K562 (cell line): ENCODE measurements around the gene NUMB.
"Not testable (repeated sequence)": the region's sequence is repeated elsewhere in the genome, so short reads cannot be mapped to it uniquely, and the experiment has no call there.

Experiments
- EP300 ChIP-seq: IDR thresholded peaks from 2 replicates; pipeline ENCODE4 v1.6.1; 2012; ENCODE audit warnings: low read length, improper control_type of control experiment
- ESRRB ChIP-seq: fragments of 250-450 bp; sonication (Bioruptor Pico); IDR thresholded peaks from 2 replicates; pipeline ENCODE4 v1.5.0; 2020; ENCODE audit warnings: mild to moderate bottlenecking, moderate library complexity, borderline replicate concordance
- FOS ChIP-seq: IDR thresholded peaks from 3 replicates; pipeline ENCODE4 v1.6.1; 2011; ENCODE audit not compliant: insufficient read length; ENCODE audit errors: extremely low read depth
- FOSL1 ChIP-seq: fragments of 200-800 bp; sonication (Bioruptor generic); conservative IDR thresholded peaks from 2 replicates; pipeline ENCODE4 v1.6.1; 2016; ENCODE audit warnings: missing genetic modification characterization, missing compliant biosample characterization
- GABPA ChIP-seq: fragments of 200-800 bp; sonication (Bioruptor generic); conservative IDR thresholded peaks from 2 replicates; pipeline ENCODE4 v1.6.1; 2016; ENCODE audit warnings: low read depth, missing genetic modification characterization, missing compliant biosample characterization
- HDAC2 ChIP-seq: fragments of 450-650 bp; IDR thresholded peaks from 2 replicates; pipeline ENCODE4 v1.6.1; 2016; ENCODE audit warnings: mild to moderate bottlenecking
- POLR2A ChIP-seq: fragments of 450-650 bp; conservative IDR thresholded peaks from 2 replicates; pipeline ENCODE4 v1.6.1; 2016
- SIX5 ChIP-seq, 2 experiments: IDR thresholded peaks; 2 replicates each; pipeline ENCODE4 v1.6.1; 2011; ENCODE audit warnings: low read length in 2 of 2, borderline replicate concordance in 1 of 2, low read depth in 1 of 2, mild to moderate bottlenecking in 1 of 2, moderate library complexity in 1 of 2; ENCODE audit not compliant: insufficient read depth in 1 of 2
- SRSF7 ChIP-seq: fragments of 200-400 bp; formaldehyde crosslinking; optimal IDR thresholded peaks from 2 replicates; pipeline ENCODE3; 2017; ENCODE audit warnings: mild to moderate bottlenecking, low read depth, low read length
- STAT5B ChIP-seq: fragments of 250-450 bp; sonication (Bioruptor Pico); IDR thresholded peaks from 2 replicates; pipeline ENCODE4 v1.8.0; 2021; ENCODE audit warnings: mild to moderate bottlenecking, inconsistent platforms
- TF ChIP-seq, protein P1 (sequence below), 3 experiments: IDR thresholded peaks in 2 of 3; conservative IDR thresholded peaks in 1 of 3; 2 replicates each; pipeline ENCODE4 v1.5.1; 2011 to 2012; ENCODE audit warnings: low read length in 3 of 3, mild to moderate bottlenecking in 3 of 3, control low read depth in 2 of 3, improper control_type of control experiment in 1 of 3, inconsistent platforms in 1 of 3, low read depth in 1 of 3, mixed read lengths in 1 of 3, moderate library complexity in 1 of 3; ENCODE audit not compliant: insufficient read depth in 2 of 3
- TF ChIP-seq, protein P2 (sequence below): fragments of 450-650 bp; formaldehyde crosslinking; conservative IDR thresholded peaks from 2 replicates; pipeline ENCODE4 v1.4.0; 2022; ENCODE audit warnings: mild to moderate bottlenecking, missing genetic modification characterization
- TF ChIP-seq, protein P3 (sequence below): fragments of 200-600 bp; sonication (generic); IDR thresholded peaks from one replicate; pipeline ENCODE4 v1.6.1; 2012; ENCODE audit warnings: mild to moderate bottlenecking, low read depth, low read length, inconsistent platforms

DNA sequence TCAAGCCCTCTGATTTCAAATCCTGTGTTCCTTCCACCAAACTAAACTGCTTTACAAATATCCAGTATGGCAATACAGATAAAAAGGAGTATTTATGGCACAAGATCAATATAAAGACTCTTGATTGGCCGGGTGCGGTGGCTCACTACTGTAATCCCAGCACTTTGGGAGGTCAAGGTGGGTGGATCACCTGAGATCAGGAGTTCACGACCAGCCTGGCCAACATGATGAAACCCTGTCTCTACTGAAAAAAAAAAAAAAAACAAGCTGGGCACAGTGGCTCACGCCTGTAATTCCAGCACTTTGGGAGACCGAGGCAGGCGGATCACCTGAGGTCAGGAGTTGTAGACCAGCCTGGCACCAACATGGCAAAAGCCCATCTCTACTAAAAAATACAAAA is 35.3 kb downstream of the NUMB start:
- not testable (repeated sequence) for TF ChIP-seq FOSL1 (tag); FOS; POLR2A; STAT5B (CRISPR knock-in tag); EP300; SIX5 (IDR thresholded peaks at IDR 0.05; ENCODE audit: borderline replicate concordance in 1 of 2, insufficient read depth in 1 of 2, low read depth in 1 of 2, low read length in 2 of 2); SRSF7; GABPA; HDAC2; ESRRB (CRISPR knock-in tag)
- TF ChIP-seq, protein P1, sequence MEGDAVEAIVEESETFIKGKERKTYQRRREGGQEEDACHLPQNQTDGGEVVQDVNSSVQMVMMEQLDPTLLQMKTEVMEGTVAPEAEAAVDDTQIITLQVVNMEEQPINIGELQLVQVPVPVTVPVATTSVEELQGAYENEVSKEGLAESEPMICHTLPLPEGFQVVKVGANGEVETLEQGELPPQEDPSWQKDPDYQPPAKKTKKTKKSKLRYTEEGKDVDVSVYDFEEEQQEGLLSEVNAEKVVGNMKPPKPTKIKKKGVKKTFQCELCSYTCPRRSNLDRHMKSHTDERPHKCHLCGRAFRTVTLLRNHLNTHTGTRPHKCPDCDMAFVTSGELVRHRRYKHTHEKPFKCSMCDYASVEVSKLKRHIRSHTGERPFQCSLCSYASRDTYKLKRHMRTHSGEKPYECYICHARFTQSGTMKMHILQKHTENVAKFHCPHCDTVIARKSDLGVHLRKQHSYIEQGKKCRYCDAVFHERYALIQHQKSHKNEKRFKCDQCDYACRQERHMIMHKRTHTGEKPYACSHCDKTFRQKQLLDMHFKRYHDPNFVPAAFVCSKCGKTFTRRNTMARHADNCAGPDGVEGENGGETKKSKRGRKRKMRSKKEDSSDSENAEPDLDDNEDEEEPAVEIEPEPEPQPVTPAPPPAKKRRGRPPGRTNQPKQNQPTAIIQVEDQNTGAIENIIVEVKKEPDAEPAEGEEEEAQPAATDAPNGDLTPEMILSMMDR (IDR thresholded peaks at IDR 0.05 in 2 of 3, conservative IDR thresholded peaks at IDR 0.05 in 1 of 3; ENCODE audit: insufficient read depth in 2 of 3, low read depth in 1 of 3, low read length in 3 of 3), result not testable (repeated sequence)
- TF ChIP-seq, protein P2, sequence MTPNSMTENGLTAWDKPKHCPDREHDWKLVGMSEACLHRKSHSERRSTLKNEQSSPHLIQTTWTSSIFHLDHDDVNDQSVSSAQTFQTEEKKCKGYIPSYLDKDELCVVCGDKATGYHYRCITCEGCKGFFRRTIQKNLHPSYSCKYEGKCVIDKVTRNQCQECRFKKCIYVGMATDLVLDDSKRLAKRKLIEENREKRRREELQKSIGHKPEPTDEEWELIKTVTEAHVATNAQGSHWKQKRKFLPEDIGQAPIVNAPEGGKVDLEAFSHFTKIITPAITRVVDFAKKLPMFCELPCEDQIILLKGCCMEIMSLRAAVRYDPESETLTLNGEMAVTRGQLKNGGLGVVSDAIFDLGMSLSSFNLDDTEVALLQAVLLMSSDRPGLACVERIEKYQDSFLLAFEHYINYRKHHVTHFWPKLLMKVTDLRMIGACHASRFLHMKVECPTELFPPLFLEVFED (CRISPR knock-in tag), result not testable (repeated sequence)
- TF ChIP-seq, protein P3, sequence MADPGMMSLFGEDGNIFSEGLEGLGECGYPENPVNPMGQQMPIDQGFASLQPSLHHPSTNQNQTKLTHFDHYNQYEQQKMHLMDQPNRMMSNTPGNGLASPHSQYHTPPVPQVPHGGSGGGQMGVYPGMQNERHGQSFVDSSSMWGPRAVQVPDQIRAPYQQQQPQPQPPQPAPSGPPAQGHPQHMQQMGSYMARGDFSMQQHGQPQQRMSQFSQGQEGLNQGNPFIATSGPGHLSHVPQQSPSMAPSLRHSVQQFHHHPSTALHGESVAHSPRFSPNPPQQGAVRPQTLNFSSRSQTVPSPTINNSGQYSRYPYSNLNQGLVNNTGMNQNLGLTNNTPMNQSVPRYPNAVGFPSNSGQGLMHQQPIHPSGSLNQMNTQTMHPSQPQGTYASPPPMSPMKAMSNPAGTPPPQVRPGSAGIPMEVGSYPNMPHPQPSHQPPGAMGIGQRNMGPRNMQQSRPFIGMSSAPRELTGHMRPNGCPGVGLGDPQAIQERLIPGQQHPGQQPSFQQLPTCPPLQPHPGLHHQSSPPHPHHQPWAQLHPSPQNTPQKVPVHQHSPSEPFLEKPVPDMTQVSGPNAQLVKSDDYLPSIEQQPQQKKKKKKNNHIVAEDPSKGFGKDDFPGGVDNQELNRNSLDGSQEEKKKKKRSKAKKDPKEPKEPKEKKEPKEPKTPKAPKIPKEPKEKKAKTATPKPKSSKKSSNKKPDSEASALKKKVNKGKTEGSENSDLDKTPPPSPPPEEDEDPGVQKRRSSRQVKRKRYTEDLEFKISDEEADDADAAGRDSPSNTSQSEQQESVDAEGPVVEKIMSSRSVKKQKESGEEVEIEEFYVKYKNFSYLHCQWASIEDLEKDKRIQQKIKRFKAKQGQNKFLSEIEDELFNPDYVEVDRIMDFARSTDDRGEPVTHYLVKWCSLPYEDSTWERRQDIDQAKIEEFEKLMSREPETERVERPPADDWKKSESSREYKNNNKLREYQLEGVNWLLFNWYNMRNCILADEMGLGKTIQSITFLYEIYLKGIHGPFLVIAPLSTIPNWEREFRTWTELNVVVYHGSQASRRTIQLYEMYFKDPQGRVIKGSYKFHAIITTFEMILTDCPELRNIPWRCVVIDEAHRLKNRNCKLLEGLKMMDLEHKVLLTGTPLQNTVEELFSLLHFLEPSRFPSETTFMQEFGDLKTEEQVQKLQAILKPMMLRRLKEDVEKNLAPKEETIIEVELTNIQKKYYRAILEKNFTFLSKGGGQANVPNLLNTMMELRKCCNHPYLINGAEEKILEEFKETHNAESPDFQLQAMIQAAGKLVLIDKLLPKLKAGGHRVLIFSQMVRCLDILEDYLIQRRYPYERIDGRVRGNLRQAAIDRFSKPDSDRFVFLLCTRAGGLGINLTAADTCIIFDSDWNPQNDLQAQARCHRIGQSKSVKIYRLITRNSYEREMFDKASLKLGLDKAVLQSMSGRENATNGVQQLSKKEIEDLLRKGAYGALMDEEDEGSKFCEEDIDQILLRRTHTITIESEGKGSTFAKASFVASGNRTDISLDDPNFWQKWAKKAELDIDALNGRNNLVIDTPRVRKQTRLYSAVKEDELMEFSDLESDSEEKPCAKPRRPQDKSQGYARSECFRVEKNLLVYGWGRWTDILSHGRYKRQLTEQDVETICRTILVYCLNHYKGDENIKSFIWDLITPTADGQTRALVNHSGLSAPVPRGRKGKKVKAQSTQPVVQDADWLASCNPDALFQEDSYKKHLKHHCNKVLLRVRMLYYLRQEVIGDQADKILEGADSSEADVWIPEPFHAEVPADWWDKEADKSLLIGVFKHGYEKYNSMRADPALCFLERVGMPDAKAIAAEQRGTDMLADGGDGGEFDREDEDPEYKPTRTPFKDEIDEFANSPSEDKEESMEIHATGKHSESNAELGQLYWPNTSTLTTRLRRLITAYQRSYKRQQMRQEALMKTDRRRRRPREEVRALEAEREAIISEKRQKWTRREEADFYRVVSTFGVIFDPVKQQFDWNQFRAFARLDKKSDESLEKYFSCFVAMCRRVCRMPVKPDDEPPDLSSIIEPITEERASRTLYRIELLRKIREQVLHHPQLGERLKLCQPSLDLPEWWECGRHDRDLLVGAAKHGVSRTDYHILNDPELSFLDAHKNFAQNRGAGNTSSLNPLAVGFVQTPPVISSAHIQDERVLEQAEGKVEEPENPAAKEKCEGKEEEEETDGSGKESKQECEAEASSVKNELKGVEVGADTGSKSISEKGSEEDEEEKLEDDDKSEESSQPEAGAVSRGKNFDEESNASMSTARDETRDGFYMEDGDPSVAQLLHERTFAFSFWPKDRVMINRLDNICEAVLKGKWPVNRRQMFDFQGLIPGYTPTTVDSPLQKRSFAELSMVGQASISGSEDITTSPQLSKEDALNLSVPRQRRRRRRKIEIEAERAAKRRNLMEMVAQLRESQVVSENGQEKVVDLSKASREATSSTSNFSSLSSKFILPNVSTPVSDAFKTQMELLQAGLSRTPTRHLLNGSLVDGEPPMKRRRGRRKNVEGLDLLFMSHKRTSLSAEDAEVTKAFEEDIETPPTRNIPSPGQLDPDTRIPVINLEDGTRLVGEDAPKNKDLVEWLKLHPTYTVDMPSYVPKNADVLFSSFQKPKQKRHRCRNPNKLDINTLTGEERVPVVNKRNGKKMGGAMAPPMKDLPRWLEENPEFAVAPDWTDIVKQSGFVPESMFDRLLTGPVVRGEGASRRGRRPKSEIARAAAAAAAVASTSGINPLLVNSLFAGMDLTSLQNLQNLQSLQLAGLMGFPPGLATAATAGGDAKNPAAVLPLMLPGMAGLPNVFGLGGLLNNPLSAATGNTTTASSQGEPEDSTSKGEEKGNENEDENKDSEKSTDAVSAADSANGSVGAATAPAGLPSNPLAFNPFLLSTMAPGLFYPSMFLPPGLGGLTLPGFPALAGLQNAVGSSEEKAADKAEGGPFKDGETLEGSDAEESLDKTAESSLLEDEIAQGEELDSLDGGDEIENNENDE, result not testable (repeated sequence)
